ENCODE results near the gene FGB. TPM values are rescaled to one million over a fixed set of nuclear protein-coding genes. Genes with fewer than 3 reads are reported as not detected.

Gene FGB
- total RNA-seq, 1 donor, result not detected

DNA sequence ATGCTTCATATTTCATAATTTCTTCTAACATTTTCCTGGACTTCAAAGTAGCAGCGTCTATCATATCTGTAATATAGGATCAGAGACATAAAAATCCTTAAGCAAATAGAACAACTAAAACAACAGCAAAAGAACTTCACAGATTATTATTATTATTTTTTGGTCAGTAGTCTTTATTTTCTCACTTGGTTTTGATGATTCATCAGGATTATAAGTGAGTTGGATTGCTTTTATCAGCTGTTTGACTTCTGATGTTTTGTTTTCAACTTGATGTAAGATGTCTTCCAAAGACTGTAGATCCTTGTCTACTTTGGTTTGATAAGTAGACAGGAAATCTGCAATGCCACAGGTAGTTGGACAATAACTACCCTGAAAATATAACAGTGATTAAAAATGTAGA is 49.0 kb downstream of the FGB start:
- TF ChIP-seq CTCF (IDR thresholded peaks at IDR 0.05; ENCODE audit: insufficient read depth, low read depth, low read length), result no peak
- H3K4me3 ChIP-seq (ENCODE audit: low read depth, low read length), result no peak overlapping the region
- DNase-seq (ENCODE audit: low read depth), result no peak

DNA sequence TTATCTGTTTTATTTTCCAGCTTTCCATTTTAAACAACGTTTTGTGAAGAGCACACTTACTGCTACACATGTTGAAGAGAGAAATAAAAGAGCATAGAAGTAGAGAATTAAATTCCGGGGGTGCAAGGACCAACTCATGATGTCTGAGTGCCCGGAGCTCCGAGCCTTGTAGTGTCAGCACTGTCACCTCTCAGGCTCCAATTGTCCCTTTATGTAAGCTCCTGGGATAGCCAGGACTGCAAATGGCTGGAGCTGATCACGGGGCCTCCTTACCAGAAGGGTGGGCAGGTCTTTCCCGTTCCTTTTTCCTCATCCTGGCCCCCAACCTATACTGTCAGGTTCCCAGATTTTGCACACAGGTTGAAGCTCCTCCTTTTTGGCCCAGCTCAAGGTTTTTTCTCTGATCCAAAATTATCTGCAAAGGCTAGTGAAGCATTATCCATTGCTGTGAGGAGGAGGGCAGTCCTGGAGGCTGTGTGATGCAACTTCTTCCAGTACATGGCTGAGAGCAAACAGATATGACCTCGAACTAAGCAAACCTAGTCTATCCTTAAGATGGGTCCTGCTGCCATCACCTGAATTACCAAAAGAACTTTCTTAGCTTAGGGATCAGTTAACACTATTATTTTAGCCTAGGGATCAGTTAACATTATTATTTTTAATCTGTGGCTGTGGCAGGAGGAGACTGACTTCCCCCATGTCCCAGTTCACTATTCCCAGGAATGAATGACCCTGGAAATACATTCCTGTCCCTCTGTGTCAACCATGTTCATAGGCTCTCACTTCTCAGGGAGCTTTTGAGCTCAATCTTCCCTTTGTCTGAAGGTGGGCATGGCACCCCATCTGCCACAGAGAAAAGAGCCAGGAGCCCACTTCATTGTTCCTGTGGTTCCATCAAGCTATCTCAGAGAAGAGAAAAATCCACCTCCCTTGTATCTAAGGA is 49.9 kb downstream of the FGB start, which contains the start of gene FGG:
Gene FGG, minus strand, starts transcription at position 185 of the 943 bp plus-strand sequence. Its CDS starts 47 bp downstream, at position 138.
- H3K4me3 ChIP-seq (ENCODE audit: low read depth, low read length), result no peak within 1 kb of the TSS
- no peak for TF ChIP-seq CTCF (IDR thresholded peaks at IDR 0.05; ENCODE audit: insufficient read depth, low read depth, low read length)
- DNase-seq (ENCODE audit: low read depth), result no peak

DNA sequence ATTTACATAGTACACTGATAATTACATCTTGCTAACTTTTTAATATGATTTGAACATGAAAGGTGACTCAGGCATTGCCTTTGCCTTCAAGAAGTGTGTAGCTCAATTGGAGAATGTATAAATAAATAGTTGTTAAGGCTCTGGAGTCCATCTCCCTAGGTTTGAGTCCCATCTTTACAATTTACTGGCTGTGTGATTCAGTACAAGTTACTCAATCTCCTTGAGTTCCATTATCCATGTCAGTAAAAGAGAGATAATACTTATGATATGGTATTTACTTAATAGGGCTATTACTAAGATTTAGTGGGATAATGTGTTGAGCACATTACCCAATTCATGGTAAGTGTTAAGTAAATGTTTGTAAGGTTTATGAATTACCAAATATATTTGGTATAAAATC is 51.5 kb downstream of the FGB start:
- H3K4me3 ChIP-seq (ENCODE audit: low read depth, low read length), result no peak overlapping the region
- DNase-seq (ENCODE audit: low read depth), result peak; percentile 41
- no peak for TF ChIP-seq CTCF (IDR thresholded peaks at IDR 0.05; ENCODE audit: insufficient read depth, low read depth, low read length)

GRCh38 chr4:154615211-154615610 is 52.4 kb downstream of the FGB start:
- no peak for DNase-seq (ENCODE audit: low read depth)
- no peak overlapping the region for H3K4me3 ChIP-seq (ENCODE audit: low read depth, low read length)
- no peak for TF ChIP-seq CTCF (IDR thresholded peaks at IDR 0.05; ENCODE audit: insufficient read depth, low read depth, low read length)

DNA sequence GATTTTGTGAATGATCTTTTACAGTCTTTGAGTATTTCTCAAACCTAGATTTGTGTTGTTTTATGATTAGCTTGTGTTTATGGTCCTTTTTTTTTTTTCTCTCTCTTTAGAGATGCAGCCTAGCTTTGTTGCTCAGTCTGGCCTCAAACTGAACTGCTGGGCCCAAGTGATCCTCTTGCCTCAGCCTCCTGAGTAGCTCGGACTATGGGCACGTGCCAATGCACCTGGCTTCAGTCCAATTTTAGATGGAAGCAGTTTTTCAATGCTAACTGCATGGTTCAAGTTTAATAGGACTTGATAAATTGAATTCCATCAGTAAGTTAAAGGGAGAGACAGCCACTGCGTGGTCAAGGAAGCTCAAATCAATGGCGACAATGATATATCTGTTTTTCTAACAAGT is 53.5 kb downstream of the FGB start:
- TF ChIP-seq CTCF (IDR thresholded peaks at IDR 0.05; ENCODE audit: insufficient read depth, low read depth, low read length), result no peak
- DNase-seq (ENCODE audit: low read depth), result no peak
- H3K4me3 ChIP-seq (ENCODE audit: low read depth, low read length), result no peak overlapping the region

DNA sequence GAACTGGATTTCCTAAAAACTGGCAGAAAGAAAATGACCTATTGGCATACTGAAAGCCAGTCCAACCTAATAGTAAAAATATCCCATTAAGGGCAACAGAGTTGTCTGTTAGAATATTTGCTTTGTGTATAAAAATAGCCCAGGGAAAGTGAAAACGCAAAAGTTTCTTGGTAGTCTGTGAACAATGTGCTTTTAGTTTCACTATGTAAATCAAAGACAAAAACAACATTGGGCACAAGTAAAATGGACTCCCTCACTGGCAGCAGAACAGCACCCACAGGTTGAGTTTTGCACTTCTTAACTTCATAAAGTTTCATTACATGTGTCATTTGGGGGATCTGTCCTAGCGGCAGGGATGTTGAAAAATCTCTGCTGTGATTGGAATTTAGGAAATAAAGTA is 53.9 kb downstream of the FGB start:
- no peak for DNase-seq (ENCODE audit: low read depth)
- TF ChIP-seq CTCF (IDR thresholded peaks at IDR 0.05; ENCODE audit: insufficient read depth, low read depth, low read length), result no peak
- H3K4me3 ChIP-seq (ENCODE audit: low read depth, low read length), result no peak overlapping the region
